H1 (cell line): ENCODE data around the gene SPECC1. TPM values are rescaled to one million over a fixed set of nuclear protein-coding genes. Genes with fewer than 3 reads are reported as not detected.

Experiments used
- CTCF ChIA-PET: fragments of 300-600 bp; sonication (Branson Sonifier 250); formaldehyde crosslinking; loops from one replicate; lab custom pipeline; 2021; ENCODE audit not compliant: partially characterized antibody; lab: Charles Lee
- POLR2A ChIA-PET: fragments of 300-600 bp; sonication (Branson Sonifier 250); formaldehyde crosslinking; loops from one replicate; lab custom pipeline; 2021; ENCODE audit warnings: inconsistent platforms; ENCODE audit not compliant: partially characterized antibody; lab: Charles Lee
- DNase-seq, 2 experiments: peaks; one replicate each; pipeline versions ENCODE4 v3.0.0 to v3.0.0-alpha.2; 2010 to 2022; ENCODE audit warnings: low spot score in 2 of 2, low read depth in 1 of 2, mixed read lengths in 1 of 2
- FAIRE-seq: peaks from 2 replicates; lab custom pipeline; 2011; peaks lifted over from hg19 to GRCh38; lab: Jason Lieb, UNC
- H2AFZ ChIP-seq: 2 replicates; pipeline ENCODE4 v1.8.1; 2012; ENCODE audit warnings: low read length, inconsistent platforms
- H2AK5ac ChIP-seq: 2 replicates; pipeline ENCODE4 v1.6.1; 2013; ENCODE audit warnings: low read depth, low read length
- H2BK120ac ChIP-seq: replicated peaks from 2 replicates; pipeline ENCODE3; 2013; ENCODE audit warnings: low read depth, low read length, inconsistent platforms
- H2BK12ac ChIP-seq: 2 replicates; pipeline ENCODE4 v1.6.1; 2013; ENCODE audit warnings: low read depth, low read length
- H2BK15ac ChIP-seq: 2 replicates; pipeline ENCODE4 v1.6.1; 2013; ENCODE audit warnings: low read length
- H2BK20ac ChIP-seq: 2 replicates; pipeline ENCODE4 v1.6.1; 2013; ENCODE audit warnings: low read length
- H2BK5ac ChIP-seq: 2 replicates; pipeline ENCODE4 v1.6.1; 2013; ENCODE audit warnings: low read depth, low read length
- H3K14ac ChIP-seq: 2 replicates; pipeline ENCODE4 v1.6.1; 2013; ENCODE audit warnings: inconsistent platforms; ENCODE audit not compliant: insufficient read length
- H3K18ac ChIP-seq: 2 replicates; pipeline ENCODE4 v1.6.1; 2013; ENCODE audit warnings: low read length; ENCODE audit errors: extremely low read depth
- H3K23ac ChIP-seq: 2 replicates; pipeline ENCODE4 v1.6.1; 2013; ENCODE audit warnings: inconsistent platforms; ENCODE audit not compliant: insufficient read length
- H3K23me2 ChIP-seq: 2 replicates; pipeline ENCODE4 v1.6.1; 2013; ENCODE audit warnings: low read depth, low read length
- H3K27ac ChIP-seq: 2 replicates; pipeline ENCODE4 v1.6.1; 2011; ENCODE audit warnings: low read depth, low read length, inconsistent platforms
- H3K27me3 ChIP-seq, 4 experiments: replicated peaks in 1 of 4; 1 replicate in 1 of 4; 2 replicates in 3 of 4; pipeline versions ENCODE4 v1.6.1 to v1.8.1; 2011 to 2013; ENCODE audit warnings: low read length in 3 of 4, mild to moderate bottlenecking in 3 of 4, inconsistent platforms in 2 of 4, mixed read lengths in 2 of 4, moderate library complexity in 1 of 4; ENCODE audit not compliant: control insufficient read depth in 3 of 4, insufficient read depth in 3 of 4; ENCODE audit errors: extremely low read depth in 1 of 4
- H3K36me3 ChIP-seq, 4 experiments: 2 replicates each; pipeline versions ENCODE4 v1.6.1 to v1.8.1; 2011 to 2013; ENCODE audit warnings: mild to moderate bottlenecking in 4 of 4, low read length in 3 of 4, moderate library complexity in 2 of 4, control low read depth in 1 of 4, inconsistent platforms in 1 of 4; ENCODE audit not compliant: insufficient read depth in 4 of 4, control insufficient read depth in 2 of 4
- H3K4ac ChIP-seq: replicated peaks from 2 replicates; pipeline ENCODE3; 2013; ENCODE audit warnings: low read length, low read depth, mixed read lengths, inconsistent platforms; ENCODE audit not compliant: insufficient read length
- H3K4me1 ChIP-seq, 4 experiments: replicated peaks in 1 of 4; 1 replicate in 1 of 4; 2 replicates in 3 of 4; pipeline versions ENCODE4 v1.6.1 to v1.8.1; 2011 to 2013; ENCODE audit warnings: low read length in 3 of 4, inconsistent platforms in 2 of 4, mixed read lengths in 1 of 4; ENCODE audit not compliant: insufficient read depth in 4 of 4, control insufficient read depth in 3 of 4
- H3K4me2 ChIP-seq, 2 experiments: 2 replicates each; pipeline versions ENCODE4 v1.6.1 to v1.8.1; 2011 to 2013; ENCODE audit warnings: low read depth in 2 of 2, low read length in 2 of 2, control low read depth in 1 of 2, inconsistent platforms in 1 of 2, mild to moderate bottlenecking in 1 of 2; ENCODE audit not compliant: insufficient read depth in 1 of 2
- H3K4me3 ChIP-seq, 4 experiments: fragments of 200-600, 300-600 bp in 1 of 4; sonication (generic), shearing (Covaris generic), sonication (Bioruptor Twin) in 1 of 4; 2 replicates each; pipeline versions ENCODE4 v1.5.1 to v1.8.1; 2011 to 2016; ENCODE audit warnings: low read length in 4 of 4, low read depth in 3 of 4, control low read depth in 2 of 4, inconsistent platforms in 2 of 4, mild to moderate bottlenecking in 2 of 4, mixed read lengths in 1 of 4, moderate library complexity in 1 of 4; ENCODE audit not compliant: insufficient read depth in 2 of 4; ENCODE audit errors: extremely low read depth in 1 of 4
- H3K56ac ChIP-seq: replicated peaks from 2 replicates; pipeline ENCODE3; 2013; ENCODE audit warnings: low read depth, mild to moderate bottlenecking, mixed read lengths, low read length, inconsistent platforms; ENCODE audit not compliant: insufficient read length
- H3K79me1 ChIP-seq: 2 replicates; pipeline ENCODE4 v1.6.1; 2013; ENCODE audit warnings: low read depth, low read length, control low read depth
- H3K79me2 ChIP-seq, 2 experiments: 2 replicates each; pipeline versions ENCODE4 v1.6.1 to v1.8.1; 2012 to 2013; ENCODE audit warnings: low read length in 2 of 2, mild to moderate bottlenecking in 2 of 2, inconsistent platforms in 1 of 2; ENCODE audit not compliant: insufficient read depth in 2 of 2, control insufficient read depth in 1 of 2
- H3K9ac ChIP-seq, 4 experiments: replicated peaks in 1 of 4; 1 replicate in 1 of 4; 2 replicates in 3 of 4; pipeline versions ENCODE4 v1.6.1 to v1.8.1; 2011 to 2013; ENCODE audit warnings: low read depth in 3 of 4, low read length in 3 of 4, control low read depth in 2 of 4, mild to moderate bottlenecking in 2 of 4, moderate library complexity in 2 of 4, inconsistent platforms in 1 of 4; ENCODE audit errors: extremely low read depth in 1 of 4
- H3K9me3 ChIP-seq, 2 experiments: 2 replicates each; pipeline versions ENCODE4 v1.6.1 to v1.8.1; 2012 to 2013; ENCODE audit warnings: mild to moderate bottlenecking in 2 of 2, moderate library complexity in 2 of 2, control low read depth in 1 of 2, inconsistent platforms in 1 of 2, low read depth in 1 of 2, low read length in 1 of 2, mixed read lengths in 1 of 2; ENCODE audit not compliant: insufficient read depth in 2 of 2
- H4K20me1 ChIP-seq, 2 experiments: replicated peaks in 1 of 2; 2 replicates each; pipeline versions ENCODE3 to v1.8.1; 2011 to 2013; ENCODE audit warnings: inconsistent platforms in 2 of 2, low read length in 2 of 2, mild to moderate bottlenecking in 1 of 2; ENCODE audit not compliant: insufficient read depth in 2 of 2, control insufficient read depth in 1 of 2
- H4K5ac ChIP-seq: 2 replicates; pipeline ENCODE4 v1.6.1; 2013; ENCODE audit warnings: low read length, low read depth, mixed read lengths, inconsistent platforms; ENCODE audit not compliant: insufficient read length
- H4K8ac ChIP-seq: 2 replicates; pipeline ENCODE4 v1.8.0; 2013; ENCODE audit warnings: mild to moderate bottlenecking, moderate library complexity, low read length, inconsistent platforms; ENCODE audit not compliant: insufficient read depth; ENCODE audit errors: extremely low read depth
- H4K91ac ChIP-seq: replicated peaks from 2 replicates; pipeline ENCODE3; 2013; ENCODE audit warnings: low read length, mixed read lengths, inconsistent platforms; ENCODE audit not compliant: insufficient read length
- CBX5 ChIP-seq: fragments of 300-800, 300-1000 bp; sonication (generic); IDR thresholded peaks from 2 replicates; pipeline ENCODE4 v1.7.1; 2016; ENCODE audit warnings: antibody characterized with exemption, low read length, low read depth
- MAFK ChIP-seq: IDR thresholded peaks from 2 replicates; pipeline ENCODE4 v1.6.1; 2012; ENCODE audit warnings: low read depth, mild to moderate bottlenecking, improper control_type of control experiment, low read length
- TCF12 ChIP-seq: IDR thresholded peaks from 2 replicates; pipeline ENCODE4 v1.6.1; 2011; ENCODE audit warnings: low read depth, mild to moderate bottlenecking, low read length
- WGBS, 2 experiments: shearing (Covaris generic) in 1 of 2; methylation state at CpG; one replicate each; pipeline versions ENCODE4 v1.1.6 to v1.1.7; 2013 to 2015; ENCODE audit warnings: low lambda C conversion rate in 2 of 2, mixed read lengths in 2 of 2, inconsistent platforms in 1 of 2, low coverage in 1 of 2, missing lambda C conversion rate in 1 of 2; ENCODE audit not compliant: insufficient replicate concordance in 2 of 2, insufficient coverage in 1 of 2, insufficient read length in 1 of 2; ENCODE audit errors: extremely low coverage in 1 of 2, missing lambda C conversion rate in 1 of 2; 5-methylcytosine and 5-hydroxymethylcytosine counted together
- polyA plus RNA-seq, 7 experiments: library from polyadenylated mRNA; depleted of rRNA in 3 of 7; stranded (reverse) in 5 of 7; unstranded in 2 of 7; fragments of >200 nt in 5 of 7; fragments of 200-250 nt in 2 of 7; gene quantifications; 1 replicate in 5 of 7; 2 replicates in 1 of 7; 4 replicates in 1 of 7; pipeline versions ENCODE4 v1.2.1 to v1.2.3, GENCODE V29; 2011 to 2013; ENCODE audit warnings: missing spikeins in 2 of 7, mixed read lengths in 2 of 7
- total RNA-seq: library from RNA; stranded (reverse); fragmentation: NEBNext Ultra II Directional; extraction: Animal tissue kit (Norgen Biotek cat#: 25700); gene quantifications from 2 replicates; pipeline ENCODE4 v1.2.1, GENCODE V29; 2021

The SPECC1 gene
- total and polyA plus RNA-seq, 2 of the 8 experiments (the other 6 are each of a cell fraction or from before 2014, with no cell fraction given): 35.8 to 87.9 TPM

DNA sequence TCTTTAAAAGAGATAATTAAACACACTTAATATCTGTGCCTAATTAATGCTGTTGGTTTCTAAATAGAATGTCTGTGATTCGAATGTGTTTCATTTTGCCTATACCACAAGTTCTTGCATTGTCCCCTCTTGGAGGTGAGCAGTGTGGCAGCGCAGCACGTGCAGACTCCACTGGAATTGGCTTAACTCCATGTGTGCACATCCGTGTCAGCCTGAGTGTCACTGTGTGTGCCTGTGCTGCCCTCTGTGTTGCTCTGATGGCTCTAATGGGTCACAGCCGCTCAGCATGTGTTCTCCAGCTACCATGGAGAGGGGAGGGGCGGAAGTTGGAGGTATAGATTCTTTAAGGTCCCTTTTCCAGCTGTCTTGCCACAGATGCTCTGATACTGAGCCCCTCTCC lies 226.6 kb downstream of the SPECC1 start:
- 91% methylated on average over 6 of the region's 6 CpGs; no CpG with 5 or more reads in 1 of the 2 experiments for WGBS, 2 experiments
- Histone ChIP-seq H3K36me3 (peaks cover 5 to 45% (median 25%) of the 10 kb centered on the region in 4 experiments; a peak in 7 of 8 replicates), H3K14ac (no peak overlapping the region), H3K9ac (no peak overlapping the region), H3K23me2 (no peaks in the 10 kb centered on the region), H2AFZ (no peak overlapping the region), H3K9me3 (no peaks in the 10 kb centered on the region), H2AK5ac (no peak overlapping the region), H4K91ac (no peak overlapping the region), H3K18ac (no peak overlapping the region), H2BK20ac (no peak overlapping the region), H3K27ac (no peak overlapping the region), H3K23ac (no peak overlapping the region), H3K4me3 (no peak overlapping the region), H2BK120ac (no peak overlapping the region), H3K4ac (no peak overlapping the region), H2BK15ac (no peak overlapping the region), H2BK5ac (no peak overlapping the region), H3K4me2 (no peak overlapping the region), H3K4me1 (peaks cover 0 to 4% (median 0%) of the 10 kb centered on the region in 4 experiments; a peak in 3 of 7 replicates), H3K27me3 (no peaks in the 10 kb centered on the region), H3K79me1 (no peaks in the 10 kb centered on the region), H3K56ac (no peak overlapping the region), H4K8ac (no peak overlapping the region), H4K20me1 (peaks cover 4 to 8% of the 10 kb centered on the region in 2 experiments), H2BK12ac (no peak overlapping the region), H3K79me2 (no peaks in the 10 kb centered on the region), H4K5ac (no peak overlapping the region)
- TF ChIP-seq MAFK (no peak), CBX5 (no peak), TCF12 (no peak)
- ChIA-PET CTCF (interaction anchor here (1.4 to 4.4 kb wide), 3 partner anchors 10 to 114 kb away, joined by 3 to 30 read pairs (median 7); no protein-coding TSS in a partner anchor), POLR2A (no interaction called here)
- FAIRE-seq: no peak
- DNase-seq: no peak
